ENCODE measurements around the gene ITPR1.

DNA sequence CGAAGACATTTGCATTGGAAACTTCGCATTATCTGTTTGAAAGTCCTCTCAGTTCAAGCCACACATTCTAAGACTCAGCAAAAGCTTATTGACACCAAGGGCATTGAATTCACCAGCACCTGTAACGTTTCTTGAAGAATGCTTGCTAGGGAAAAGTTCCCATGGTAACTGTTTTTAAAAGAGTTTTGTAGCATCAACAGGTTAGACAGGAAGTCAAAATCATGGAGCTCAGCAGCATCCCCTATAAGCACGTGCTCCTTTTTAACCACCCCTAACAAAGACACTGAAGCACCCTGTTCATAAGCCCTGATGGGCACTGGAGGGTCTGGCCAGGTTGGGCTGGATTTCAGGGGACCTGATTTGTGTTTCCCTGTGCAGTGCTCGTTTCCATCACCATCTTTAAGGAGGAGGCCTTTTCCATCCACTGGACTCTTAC lies 256.4 kb downstream of the ITPR1 start:
- TF ChIP-seq CTCF (IDR thresholded peaks at IDR 0.05), result no peak
- no peak for TF ChIP-seq POLR2A (IDR thresholded peaks at IDR 0.05)
